ENCODE data around the gene DAZAP1. TPM values are rescaled to one million over a fixed set of nuclear protein-coding genes. Genes with fewer than 3 reads are reported as not detected.

DAZAP1 gene
- total RNA-seq, 2 donors from 2014 or later = 32.6 to 47.5 TPM

GRCh38 chr19:1389033-1389940 lies 18.1 kb upstream of the DAZAP1 start:
- no peak overlapping the region for H3K4me3 ChIP-seq
- H3K4me1 ChIP-seq = peaks cover 0 to 46% of the 10 kb centered on the region in 2 donors
- DNase-seq (ENCODE audit: low spot score) = no peak
- no peak for TF ChIP-seq CTCF (IDR thresholded peaks at IDR 0.05)
- H3K9me3 ChIP-seq = no peaks in the 10 kb centered on the region
- H3K27me3 ChIP-seq = no peaks in the 10 kb centered on the region
- H3K27ac ChIP-seq = peak overlapping the region in 1 of 2 donors; percentile 66
- H3K36me3 ChIP-seq = peaks cover 54% of the 10 kb centered on the region

GRCh38 chr19:1390890-1391423 lies 16.4 kb upstream of the DAZAP1 start:
- Histone ChIP-seq H3K4me1 (peaks cover 0 to 39% of the 10 kb centered on the region in 2 donors), H3K9me3 (no peaks in the 10 kb centered on the region), H3K4me3 (no peak overlapping the region), H3K27ac (no peak overlapping the region), H3K27me3 (no peaks in the 10 kb centered on the region), H3K36me3 (peaks cover 60% of the 10 kb centered on the region)
- no peak for DNase-seq (ENCODE audit: low spot score)
- TF ChIP-seq CTCF (IDR thresholded peaks at IDR 0.05) = no peak

- no peak for TF ChIP-seq CTCF (IDR thresholded peaks at IDR 0.05)
- Histone ChIP-seq H3K27ac (no peak overlapping the region), H3K4me1 (peaks cover 0 to 35% of the 10 kb centered on the region in 2 donors), H3K27me3 (no peaks in the 10 kb centered on the region), H3K4me3 (no peak overlapping the region), H3K9me3 (no peaks in the 10 kb centered on the region), H3K36me3 (peaks cover 60% of the 10 kb centered on the region)
- DNase-seq (ENCODE audit: low spot score) = no peak
Observed at GRCh38 chr19:1392407-1392806, 15.0 kb upstream of the DAZAP1 start.

- Histone ChIP-seq H3K4me3 (no peak overlapping the region), H3K27ac (no peak overlapping the region), H3K36me3 (peaks cover 60% of the 10 kb centered on the region), H3K4me1 (peaks cover 0 to 29% of the 10 kb centered on the region in 2 donors), H3K27me3 (no peaks in the 10 kb centered on the region), H3K9me3 (no peaks in the 10 kb centered on the region)
- no peak for DNase-seq (ENCODE audit: low spot score)
- no peak for TF ChIP-seq CTCF (IDR thresholded peaks at IDR 0.05)
Observed at GRCh38 chr19:1392939-1393530, 14.4 kb upstream of the DAZAP1 start.

- DNase-seq (ENCODE audit: low spot score) = no peak
- no peak for TF ChIP-seq CTCF (IDR thresholded peaks at IDR 0.05)
- Histone ChIP-seq H3K36me3 (peaks cover 54% of the 10 kb centered on the region), H3K27me3 (no peaks in the 10 kb centered on the region), H3K4me3 (no peak overlapping the region), H3K27ac (no peak overlapping the region), H3K4me1 (peaks cover 0 to 21% of the 10 kb centered on the region in 2 donors), H3K9me3 (no peaks in the 10 kb centered on the region)
Observed at GRCh38 chr19:1393841-1394240, 13.5 kb upstream of the DAZAP1 start.
